ENCODE measurements around the gene POLR1A. TPM values are rescaled to one million over a fixed set of nuclear protein-coding genes. Genes with fewer than 3 reads are reported as not detected.

The POLR1A gene
- total RNA-seq, 2 donors from 2014 or later, result 30.3 to 62.0 TPM

DNA sequence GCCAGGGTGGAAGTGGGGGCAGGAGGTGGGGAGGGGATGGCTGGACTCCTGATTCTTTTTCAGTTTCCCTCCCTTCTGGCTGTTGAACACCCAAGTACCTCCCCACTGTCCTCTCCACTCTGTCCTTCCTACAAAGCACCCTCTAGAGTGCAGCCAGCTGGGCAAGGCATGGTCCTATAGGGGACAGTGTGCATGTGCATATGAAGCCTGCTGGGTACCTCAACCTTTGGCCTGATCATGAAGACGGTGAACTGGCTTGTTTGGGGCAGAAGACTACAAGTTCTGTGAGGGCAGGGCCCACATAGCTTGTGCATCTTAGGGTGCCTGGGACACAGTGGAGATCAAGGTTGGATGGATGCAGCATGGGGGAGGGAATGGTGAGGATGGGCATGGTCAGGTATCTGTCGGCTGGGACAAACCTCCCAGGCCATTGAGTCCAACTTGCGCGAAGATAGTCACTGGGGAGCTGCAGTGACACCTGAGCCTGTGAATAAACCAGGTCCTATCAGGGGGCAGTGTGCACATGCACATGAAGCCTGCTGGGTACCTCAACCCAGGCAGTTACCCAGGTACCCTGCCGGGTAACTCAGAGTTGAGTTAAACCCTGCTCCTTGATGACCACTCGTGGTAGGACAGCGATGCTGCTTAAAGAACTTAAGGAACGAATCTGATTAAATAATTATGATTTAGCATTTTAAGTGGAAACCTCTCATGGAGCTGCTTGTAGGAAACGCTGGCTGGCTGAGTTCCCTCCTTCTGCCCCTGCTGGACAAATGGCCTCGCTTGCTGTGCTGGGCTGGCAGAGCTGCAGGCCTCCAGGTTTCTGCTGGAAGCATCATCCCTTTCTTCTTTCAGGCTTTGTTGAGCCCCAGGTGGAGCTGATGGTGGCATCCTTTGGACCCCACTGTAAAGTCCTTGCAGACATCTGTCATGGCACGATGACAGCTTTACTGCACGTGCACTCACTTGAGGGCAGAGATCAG, 84.0 kb downstream of the POLR1A start:
- no peak overlapping the region for H3K27ac Mint-ChIP-seq
- no peak for ATAC-seq (replicated peaks)
- H3K27me3 Mint-ChIP-seq, result no peaks in the 10 kb centered on the region
- H3K9me3 Mint-ChIP-seq, result no peaks in the 10 kb centered on the region
- H3K4me3 Mint-ChIP-seq, result no peak overlapping the region
- H3K4me1 Mint-ChIP-seq, result no peaks in the 10 kb centered on the region
- peaks cover 28% of the 10 kb centered on the region for H3K36me3 Mint-ChIP-seq (ENCODE audit: low read depth)

DNA sequence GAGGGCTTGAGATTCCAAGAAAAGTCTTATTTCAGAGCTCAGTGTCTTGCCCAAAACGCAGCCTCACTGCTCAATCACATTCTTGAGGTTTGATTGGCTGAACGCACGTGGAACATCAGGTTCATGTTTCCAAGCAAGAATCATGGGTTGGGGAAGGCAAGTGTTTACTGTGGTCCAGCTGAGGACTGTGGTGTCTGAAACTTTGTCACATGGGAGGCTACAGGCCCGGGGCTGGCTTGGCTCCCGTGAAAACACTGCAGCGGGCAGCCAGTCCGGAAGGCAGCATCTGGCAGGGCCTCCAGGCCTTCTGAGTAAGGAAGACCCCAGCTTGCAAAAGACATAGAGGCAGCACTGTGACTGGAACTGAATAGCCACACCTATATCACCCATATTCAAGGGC, 84.7 kb downstream of the POLR1A start:
- no peaks in the 10 kb centered on the region for H3K4me1 Mint-ChIP-seq
- ATAC-seq (replicated peaks), result no peak
- peaks cover 21% of the 10 kb centered on the region for H3K36me3 Mint-ChIP-seq (ENCODE audit: low read depth)
- no peaks in the 10 kb centered on the region for H3K27me3 Mint-ChIP-seq
- H3K27ac Mint-ChIP-seq, result no peak overlapping the region
- no peak overlapping the region for H3K4me3 Mint-ChIP-seq
- no peaks in the 10 kb centered on the region for H3K9me3 Mint-ChIP-seq

DNA sequence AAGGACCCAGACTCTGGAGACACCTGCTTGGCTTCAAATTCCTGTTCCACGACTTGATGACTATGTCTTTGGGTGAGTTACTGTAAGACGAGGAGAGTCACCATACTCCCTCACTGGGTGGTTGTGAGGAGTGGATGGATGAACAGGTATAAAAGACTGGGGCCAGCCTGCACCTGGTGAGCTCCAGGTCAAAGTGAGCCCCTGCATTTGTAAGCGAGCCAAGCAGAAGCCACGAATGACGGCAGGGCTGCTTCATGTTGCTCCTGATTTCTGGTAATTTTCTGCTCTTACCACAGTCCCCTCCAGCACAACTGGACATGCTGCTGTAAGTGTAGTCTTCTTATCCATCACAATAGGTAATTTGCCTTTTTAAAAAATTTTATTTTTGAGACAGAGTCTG, 86.6 kb downstream of the POLR1A start:
- Mint-ChIP-seq H3K4me1 (no peaks in the 10 kb centered on the region), H3K36me3 (ENCODE audit: low read depth) (peaks cover 3% of the 10 kb centered on the region), H3K9me3 (peaks cover 6% of the 10 kb centered on the region), H3K27ac (no peak overlapping the region), H3K4me3 (no peak overlapping the region), H3K27me3 (no peaks in the 10 kb centered on the region)
- no peak for ATAC-seq (replicated peaks)

DNA sequence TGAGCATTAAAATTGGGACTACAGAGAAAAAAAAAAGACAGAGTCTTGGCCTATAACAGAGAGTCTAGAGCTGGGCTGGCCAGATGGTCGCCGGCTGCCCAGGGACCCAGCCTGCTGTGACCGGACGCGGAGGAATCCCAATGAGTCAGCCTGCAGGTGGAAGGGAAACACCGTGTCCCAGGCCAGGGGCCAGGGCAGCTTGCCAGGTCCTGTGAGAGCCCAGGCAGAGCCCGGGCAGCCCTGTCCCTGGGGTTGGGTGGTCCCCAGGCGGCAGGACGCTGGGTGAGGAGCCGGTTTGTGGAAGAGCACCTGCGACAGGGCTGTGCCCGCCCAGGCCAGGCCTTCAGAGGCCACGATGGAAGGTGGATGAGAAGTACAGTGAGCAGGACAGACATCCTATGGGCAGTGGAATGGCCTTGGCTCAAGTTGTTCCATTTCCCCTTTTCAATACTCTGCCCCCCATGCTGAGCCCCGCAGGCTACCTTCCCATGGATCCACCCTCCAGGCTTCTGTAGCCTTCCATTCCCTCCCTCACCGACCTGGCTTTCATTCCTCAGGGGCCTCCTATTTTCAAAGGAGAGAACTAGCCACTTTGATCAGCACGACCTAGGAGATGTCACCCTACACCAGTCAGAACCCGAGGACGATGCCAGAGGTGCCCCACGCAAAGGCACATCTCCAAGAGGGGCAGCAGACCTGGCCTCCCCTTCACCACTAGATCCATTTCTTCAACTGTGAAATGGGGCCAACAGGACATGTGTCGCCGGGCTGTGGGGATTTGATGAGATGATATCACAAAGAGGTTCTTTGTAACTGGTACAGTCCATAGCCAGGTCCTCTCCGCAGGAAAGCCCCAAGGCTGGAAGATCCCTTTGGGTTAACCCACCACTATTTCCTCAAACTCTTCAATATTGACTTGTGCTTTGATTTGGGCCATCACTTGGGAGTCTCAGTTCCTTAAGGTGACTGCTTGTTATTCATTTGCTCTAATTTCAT, 87.5 kb downstream of the POLR1A start:
- no peak for ATAC-seq (replicated peaks)
- no peaks in the 10 kb centered on the region for H3K36me3 Mint-ChIP-seq (ENCODE audit: low read depth)
- no peak overlapping the region for H3K4me3 Mint-ChIP-seq
- H3K27me3 Mint-ChIP-seq, result no peaks in the 10 kb centered on the region
- peaks cover 13% of the 10 kb centered on the region for H3K9me3 Mint-ChIP-seq
- no peaks in the 10 kb centered on the region for H3K4me1 Mint-ChIP-seq
- H3K27ac Mint-ChIP-seq, result no peak overlapping the region

DNA sequence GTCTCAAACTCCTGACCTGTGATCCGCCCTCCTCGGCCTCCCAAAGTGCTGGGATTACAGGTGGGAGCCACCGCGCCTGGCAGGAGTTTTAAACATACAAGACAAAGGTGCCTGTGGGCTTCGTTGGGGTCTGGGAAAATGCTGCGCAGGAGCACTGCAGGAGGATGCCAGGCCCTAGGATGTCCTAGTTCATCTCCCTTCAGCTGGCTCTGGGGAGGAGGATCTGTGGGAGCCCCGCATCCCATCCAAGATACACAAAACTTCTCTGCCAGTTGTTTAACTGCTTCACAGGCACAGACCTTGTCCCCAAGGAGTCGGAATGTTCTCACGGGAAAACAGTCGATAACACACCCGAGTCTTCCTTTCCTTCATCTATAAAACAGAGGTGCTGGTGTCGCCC, 89.1 kb downstream of the POLR1A start:
- H3K27me3 Mint-ChIP-seq, result no peaks in the 10 kb centered on the region
- H3K4me3 Mint-ChIP-seq, result peak overlapping the region; percentile 35
- no peaks in the 10 kb centered on the region for H3K4me1 Mint-ChIP-seq
- no peaks in the 10 kb centered on the region for H3K36me3 Mint-ChIP-seq (ENCODE audit: low read depth)
- H3K9me3 Mint-ChIP-seq, result peaks cover 13% of the 10 kb centered on the region
- no peak overlapping the region for H3K27ac Mint-ChIP-seq
- ATAC-seq (replicated peaks), result no peak

DNA sequence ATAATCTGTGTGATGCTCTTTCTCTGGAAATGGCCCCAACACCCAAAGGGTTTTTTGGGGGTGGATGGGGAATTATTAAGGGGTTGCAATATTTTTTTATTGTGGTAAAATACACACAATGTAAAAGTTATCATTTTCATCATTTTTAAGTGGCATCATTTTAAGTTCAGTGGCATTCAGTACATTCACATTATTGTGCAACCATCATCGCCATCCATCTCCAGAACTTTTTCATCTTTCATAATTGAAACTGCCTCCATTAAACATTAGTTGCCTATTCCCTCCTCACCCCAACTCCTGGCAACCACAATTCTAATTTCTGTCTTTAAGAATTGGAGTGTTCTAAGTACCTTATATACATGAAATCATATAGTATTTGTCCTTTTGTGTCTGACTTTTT, 90.0 kb downstream of the POLR1A start:
- Mint-ChIP-seq H3K36me3 (ENCODE audit: low read depth) (no peaks in the 10 kb centered on the region), H3K27me3 (no peaks in the 10 kb centered on the region), H3K4me3 (no peak overlapping the region), H3K9me3 (peaks cover 13% of the 10 kb centered on the region), H3K27ac (no peak overlapping the region), H3K4me1 (no peaks in the 10 kb centered on the region)
- ATAC-seq (replicated peaks), result no peak

DNA sequence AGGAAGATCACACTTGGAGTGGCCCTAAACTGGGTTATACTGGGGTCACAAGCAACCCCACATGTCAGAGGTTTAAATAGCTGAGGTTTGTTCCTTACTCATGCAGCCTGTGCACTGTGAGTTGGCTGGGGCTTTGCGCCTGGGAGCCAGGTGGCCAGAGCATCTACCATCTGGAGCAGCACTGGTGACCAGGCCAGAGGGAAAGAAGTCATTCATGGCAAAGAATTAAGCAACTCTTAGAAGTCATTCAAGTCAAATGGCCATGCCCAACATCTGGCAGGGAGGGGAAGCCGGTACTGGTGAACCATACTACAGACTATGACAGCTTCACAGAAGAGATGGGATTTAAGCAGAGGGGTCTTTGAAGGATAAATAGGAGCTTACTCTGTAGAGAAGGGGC, 90.7 kb downstream of the POLR1A start:
- no peaks in the 10 kb centered on the region for H3K27me3 Mint-ChIP-seq

DNA sequence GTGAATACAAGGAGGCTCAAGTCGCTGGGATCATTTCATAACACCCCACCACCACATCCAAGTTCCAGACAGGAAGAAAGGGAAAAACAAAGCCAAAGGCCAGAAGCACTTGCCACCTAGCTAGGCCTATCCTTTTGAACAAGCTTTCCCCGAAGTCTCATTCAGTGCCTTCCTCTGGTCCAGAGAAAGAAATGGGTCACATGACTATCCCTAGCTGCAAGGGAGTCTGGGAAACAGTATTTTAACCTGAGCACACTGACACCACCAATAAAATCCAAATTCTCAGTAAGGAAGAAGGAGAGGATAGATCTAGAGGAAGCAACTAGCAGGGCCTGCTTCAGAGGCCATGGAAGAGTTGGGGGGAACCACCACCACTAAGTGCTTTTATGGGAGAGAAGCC, 91.2 kb downstream of the POLR1A start:
- no peak for ATAC-seq (replicated peaks)
- Mint-ChIP-seq H3K4me1 (no peaks in the 10 kb centered on the region), H3K27ac (no peak overlapping the region), H3K27me3 (no peaks in the 10 kb centered on the region), H3K4me3 (no peak overlapping the region), H3K36me3 (ENCODE audit: low read depth) (no peaks in the 10 kb centered on the region), H3K9me3 (peaks cover 13% of the 10 kb centered on the region)

More for the DNA sequence above, 90.7 kb downstream of the POLR1A start:
- ATAC-seq (replicated peaks), result no peak
- no peak overlapping the region for H3K4me3 Mint-ChIP-seq
- H3K27ac Mint-ChIP-seq, result no peak overlapping the region
- no peaks in the 10 kb centered on the region for H3K4me1 Mint-ChIP-seq
- peaks cover 13% of the 10 kb centered on the region for H3K9me3 Mint-ChIP-seq
- no peaks in the 10 kb centered on the region for H3K36me3 Mint-ChIP-seq (ENCODE audit: low read depth)

DNA sequence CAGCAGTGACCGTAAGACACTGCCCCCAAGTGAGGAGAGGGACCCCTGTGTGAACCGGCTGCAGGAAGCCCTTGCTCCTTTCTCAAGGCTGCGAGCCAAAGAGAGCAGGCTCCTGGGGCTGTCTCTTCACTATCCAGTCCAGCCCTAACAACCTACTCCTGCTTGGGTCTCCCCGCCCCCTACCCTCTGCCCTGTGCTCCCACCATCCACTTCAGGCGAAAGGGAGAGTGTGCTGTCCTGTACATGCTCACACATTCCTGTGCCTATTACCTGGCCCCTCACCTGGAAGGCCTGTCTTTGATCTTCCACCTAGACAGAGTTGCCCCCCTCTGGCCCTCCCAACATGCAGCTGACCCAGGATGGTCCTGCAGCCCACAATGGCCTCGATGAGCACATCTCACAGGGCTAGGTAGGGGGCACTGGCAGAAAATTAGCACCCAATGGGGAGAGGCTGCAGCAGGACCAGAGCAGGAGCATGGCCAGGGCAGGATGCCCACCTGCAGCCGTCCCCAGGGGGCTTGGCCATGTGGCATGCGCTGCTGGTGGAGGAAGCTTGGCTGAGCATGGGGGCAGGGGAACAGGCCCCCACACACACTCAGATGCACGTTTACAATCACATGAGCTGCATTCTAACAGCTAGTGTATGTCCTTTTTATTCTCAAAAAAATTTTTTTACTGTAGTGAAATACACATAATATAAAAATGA, 93.5 kb downstream of the POLR1A start:
- Mint-ChIP-seq H3K27ac (no peak overlapping the region), H3K4me1 (no peaks in the 10 kb centered on the region), H3K36me3 (ENCODE audit: low read depth) (no peaks in the 10 kb centered on the region), H3K9me3 (peaks cover 13% of the 10 kb centered on the region), H3K4me3 (no peak overlapping the region), H3K27me3 (no peaks in the 10 kb centered on the region)
- ATAC-seq (replicated peaks), result no peak

DNA sequence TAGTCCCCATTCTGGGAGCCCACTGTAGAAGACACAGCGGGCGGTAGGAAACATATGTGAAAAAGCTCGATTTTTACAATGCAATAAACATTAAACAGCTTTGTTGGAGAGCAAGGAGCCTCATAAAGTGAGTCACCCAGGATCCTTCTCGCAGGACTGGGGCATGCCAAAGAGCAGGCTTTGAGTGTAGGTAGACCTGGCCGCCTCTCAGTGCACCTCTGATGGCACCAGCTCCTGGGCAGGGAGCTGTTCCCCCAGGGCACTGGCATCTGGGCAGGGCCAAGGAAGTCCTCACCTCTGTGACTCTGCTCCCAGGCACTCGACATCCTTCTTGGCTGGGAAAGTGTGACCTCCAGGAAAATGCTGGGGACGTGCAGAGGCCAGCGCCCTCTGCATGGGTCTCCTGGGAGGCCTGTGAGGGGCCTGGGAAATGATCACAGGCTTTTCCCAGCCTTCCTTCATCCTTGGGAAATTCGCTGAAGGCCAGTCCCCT, 94.2 kb downstream of the POLR1A start:
- H3K4me3 Mint-ChIP-seq, result no peak overlapping the region
- ATAC-seq (replicated peaks), result no peak
- no peaks in the 10 kb centered on the region for H3K4me1 Mint-ChIP-seq
- H3K27me3 Mint-ChIP-seq, result no peaks in the 10 kb centered on the region
- peaks cover 13% of the 10 kb centered on the region for H3K9me3 Mint-ChIP-seq
- no peaks in the 10 kb centered on the region for H3K36me3 Mint-ChIP-seq (ENCODE audit: low read depth)
- H3K27ac Mint-ChIP-seq, result no peak overlapping the region

DNA sequence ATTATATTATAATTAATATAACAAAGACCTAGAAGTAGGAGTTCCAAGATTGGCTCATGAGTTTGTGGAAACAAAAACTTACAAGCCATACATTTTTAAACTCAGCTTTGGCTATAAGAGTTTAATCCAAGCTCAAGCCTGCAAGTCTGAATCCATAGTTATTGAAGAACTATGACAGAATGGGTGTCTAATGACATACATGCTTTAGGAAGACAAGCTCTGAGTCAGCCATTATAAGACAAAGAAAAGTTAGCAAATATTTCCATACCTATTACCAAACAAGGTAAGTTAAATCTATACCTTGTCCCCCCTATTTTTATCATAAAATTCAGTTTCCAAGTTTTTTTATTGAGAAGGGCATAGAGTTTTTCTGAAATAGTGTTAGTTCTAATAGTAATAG, 95.6 kb downstream of the POLR1A start:
- no peaks in the 10 kb centered on the region for H3K4me1 Mint-ChIP-seq
- H3K27ac Mint-ChIP-seq, result no peak overlapping the region
- H3K36me3 Mint-ChIP-seq (ENCODE audit: low read depth), result no peaks in the 10 kb centered on the region
- no peak for ATAC-seq (replicated peaks)
- H3K27me3 Mint-ChIP-seq, result no peaks in the 10 kb centered on the region
- no peak overlapping the region for H3K4me3 Mint-ChIP-seq
- peaks cover 13% of the 10 kb centered on the region for H3K9me3 Mint-ChIP-seq

DNA sequence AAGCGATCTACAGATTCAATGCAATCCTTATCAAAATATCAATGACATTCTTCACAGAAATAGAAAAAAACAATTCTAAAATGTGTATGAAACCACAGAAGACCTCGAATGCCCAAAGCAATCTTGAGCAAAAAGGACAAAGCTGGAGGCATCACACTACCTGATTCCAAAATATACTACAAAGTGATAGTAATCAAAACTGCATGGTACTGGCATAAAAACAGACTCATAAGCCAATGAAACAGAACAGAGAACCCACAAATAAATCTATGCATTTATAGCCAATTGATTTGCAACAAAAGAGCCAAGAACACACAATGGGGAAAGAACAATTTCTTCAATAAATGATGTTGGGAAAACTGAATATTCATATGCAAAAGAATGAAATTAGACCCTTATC, 99.2 kb downstream of the POLR1A start:
- no peaks in the 10 kb centered on the region for H3K36me3 Mint-ChIP-seq (ENCODE audit: low read depth)
- no peak overlapping the region for H3K4me3 Mint-ChIP-seq
- H3K27ac Mint-ChIP-seq, result no peak overlapping the region
- no peak for ATAC-seq (replicated peaks)
- no peaks in the 10 kb centered on the region for H3K4me1 Mint-ChIP-seq
- no peaks in the 10 kb centered on the region for H3K27me3 Mint-ChIP-seq
- no peaks in the 10 kb centered on the region for H3K9me3 Mint-ChIP-seq

DNA sequence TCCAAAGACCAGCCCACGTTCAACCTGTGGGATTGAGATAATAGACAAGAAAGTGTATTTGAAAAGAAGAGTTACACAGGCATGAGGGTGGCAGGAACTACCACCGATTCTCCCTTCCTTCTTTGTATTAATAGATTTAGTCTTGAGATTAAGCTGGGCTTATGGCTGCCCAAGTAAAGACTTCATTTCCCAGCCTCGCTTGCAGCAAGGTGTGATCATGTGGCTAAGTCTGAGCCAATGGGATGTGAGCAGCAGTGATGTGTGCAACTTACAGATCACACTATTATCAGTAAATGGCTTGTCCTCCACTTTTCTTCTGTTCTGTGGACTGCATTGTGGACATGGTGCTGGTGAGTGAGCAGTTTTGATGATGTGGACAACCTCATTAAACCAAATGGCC, 101.7 kb downstream of the POLR1A start:
- Mint-ChIP-seq H3K27me3 (no peaks in the 10 kb centered on the region), H3K9me3 (no peaks in the 10 kb centered on the region), H3K4me1 (peaks cover 19% of the 10 kb centered on the region), H3K27ac (no peak overlapping the region), H3K4me3 (no peak overlapping the region), H3K36me3 (ENCODE audit: low read depth) (no peaks in the 10 kb centered on the region)
- no peak for ATAC-seq (replicated peaks)

DNA sequence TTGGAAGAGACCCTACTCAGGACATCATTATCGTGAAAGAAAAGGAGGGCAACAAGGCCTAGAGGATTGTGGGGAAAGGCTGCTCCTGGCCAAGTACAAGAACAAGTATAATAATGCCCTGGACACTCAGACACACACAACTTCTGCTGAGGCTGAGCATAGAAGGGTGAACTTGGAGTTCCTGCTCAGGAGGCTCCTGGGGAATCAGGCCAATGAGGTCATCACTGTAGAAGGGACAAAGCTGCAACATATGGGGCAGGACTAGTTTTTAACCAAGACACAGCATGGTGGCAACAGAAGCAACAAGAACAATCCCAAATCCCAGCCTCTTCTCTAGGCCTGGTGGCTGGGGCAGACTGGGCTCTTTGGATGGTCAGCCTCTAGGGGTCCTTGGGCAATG, 102.6 kb downstream of the POLR1A start:
- H3K36me3 Mint-ChIP-seq (ENCODE audit: low read depth), result no peaks in the 10 kb centered on the region
- no peak overlapping the region for H3K4me3 Mint-ChIP-seq
- no peak overlapping the region for H3K27ac Mint-ChIP-seq
- H3K4me1 Mint-ChIP-seq, result peaks cover 19% of the 10 kb centered on the region
- no peaks in the 10 kb centered on the region for H3K27me3 Mint-ChIP-seq
- no peak for ATAC-seq (replicated peaks)
- H3K9me3 Mint-ChIP-seq, result no peaks in the 10 kb centered on the region

All from activated T-helper 17 cell treated with anti-CD3 and anti-CD28 coated beads, Interleukin-2, amount 50 U/mL, for 72 hours (primary cell).